Body of pancreas (tissue), 4 donors: ENCODE measurements around the gene EMSY.

Experiments used
- CTCF ChIP-seq, 7 experiments: fragments of 450-650 bp in 4 of 7; fragments of 200-600 bp in 3 of 7; sonication (generic) in 3 of 7; IDR thresholded peaks; one replicate each; pipeline ENCODE4 v1.5.1; 2016 to 2019; ENCODE audit warnings: antibody characterized with exemption in 7 of 7
- POLR2A ChIP-seq, 3 donors: fragments of 450-650 bp; IDR thresholded peaks; one replicate each; pipeline ENCODE4 v1.6.1; 2016; ENCODE audit warnings: antibody characterized with exemption in 3 of 3, mild to moderate bottlenecking in 2 of 3

DNA sequence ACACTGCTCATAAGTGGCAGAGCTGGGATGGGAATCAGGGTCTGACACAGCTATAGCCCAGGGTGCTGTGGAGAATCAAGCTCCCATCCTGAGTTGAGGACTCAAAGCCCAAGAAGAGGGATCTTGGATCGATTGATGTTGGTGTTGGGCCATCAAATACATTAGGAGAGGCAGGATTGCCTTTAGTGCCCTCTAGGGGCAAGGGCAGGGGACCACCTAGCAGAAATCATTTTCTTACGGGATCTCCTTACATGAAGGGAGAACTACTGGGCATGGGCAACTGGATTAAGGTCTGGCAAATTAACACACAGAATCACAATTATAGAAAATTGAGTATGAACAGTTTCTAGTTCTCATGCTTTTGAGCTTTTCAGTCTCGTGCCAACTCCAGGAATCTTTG lies 24.9 kb upstream of the EMSY start:
- TF ChIP-seq CTCF (IDR thresholded peaks at IDR 0.05) = peak; percentile 33 to 72 (median 64)
- no peak for TF ChIP-seq POLR2A (IDR thresholded peaks at IDR 0.05)
